OCI-LY3 (cell line): Measurements from ENCODE around the gene ABCF2.

Experiments used
- EZH2phosphoT487 ChIP-seq: fragments of 200-600 bp; shearing (Covaris generic); IDR thresholded peaks from 2 replicates; pipeline ENCODE4 v1.6.1; 2018; ENCODE audit warnings: antibody characterized with exemption, mixed run types, low read depth
- TF ChIP-seq, protein P1 (sequence below): fragments of 200-600, 300-600 bp; sonication (generic); IDR thresholded peaks from 2 replicates; pipeline ENCODE4 v1.5.1; 2014; ENCODE audit warnings: antibody characterized with exemption, low read length, low read depth

GRCh38 chr7:151223728-151224127, 3.3 kb downstream of the ABCF2 start:
- TF ChIP-seq, protein P1, sequence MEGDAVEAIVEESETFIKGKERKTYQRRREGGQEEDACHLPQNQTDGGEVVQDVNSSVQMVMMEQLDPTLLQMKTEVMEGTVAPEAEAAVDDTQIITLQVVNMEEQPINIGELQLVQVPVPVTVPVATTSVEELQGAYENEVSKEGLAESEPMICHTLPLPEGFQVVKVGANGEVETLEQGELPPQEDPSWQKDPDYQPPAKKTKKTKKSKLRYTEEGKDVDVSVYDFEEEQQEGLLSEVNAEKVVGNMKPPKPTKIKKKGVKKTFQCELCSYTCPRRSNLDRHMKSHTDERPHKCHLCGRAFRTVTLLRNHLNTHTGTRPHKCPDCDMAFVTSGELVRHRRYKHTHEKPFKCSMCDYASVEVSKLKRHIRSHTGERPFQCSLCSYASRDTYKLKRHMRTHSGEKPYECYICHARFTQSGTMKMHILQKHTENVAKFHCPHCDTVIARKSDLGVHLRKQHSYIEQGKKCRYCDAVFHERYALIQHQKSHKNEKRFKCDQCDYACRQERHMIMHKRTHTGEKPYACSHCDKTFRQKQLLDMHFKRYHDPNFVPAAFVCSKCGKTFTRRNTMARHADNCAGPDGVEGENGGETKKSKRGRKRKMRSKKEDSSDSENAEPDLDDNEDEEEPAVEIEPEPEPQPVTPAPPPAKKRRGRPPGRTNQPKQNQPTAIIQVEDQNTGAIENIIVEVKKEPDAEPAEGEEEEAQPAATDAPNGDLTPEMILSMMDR = no peak
- TF ChIP-seq EZH2phosphoT487 = no peak
